Hepatocyte (in vitro differentiated cells): ENCODE data around the gene RANBP3L. TPM values are rescaled to one million over a fixed set of nuclear protein-coding genes. Genes with fewer than 3 reads are reported as not detected.

Source experiments
- DNase-seq: peaks from one replicate; pipeline ENCODE4 v3.0.0-alpha.2; 2016; ENCODE audit warnings: low spot score
- H2AFZ ChIP-seq: fragments of 200-600 bp; sonication (generic); 2 replicates; pipeline ENCODE4 v1.6.0; 2016; ENCODE audit warnings: antibody characterized with exemption, mild to moderate bottlenecking
- H3K27ac ChIP-seq: fragments of 200-600 bp; sonication (generic); 2 replicates; pipeline ENCODE4 v1.5.1; 2016; ENCODE audit warnings: mild to moderate bottlenecking
- H3K27me3 ChIP-seq: fragments of 200-600 bp; sonication (generic); 2 replicates; pipeline ENCODE4 v1.6.1; 2016
- H3K36me3 ChIP-seq: fragments of 200-600 bp; sonication (generic); replicated peaks from 2 replicates; pipeline ENCODE4 v1.5.1; 2016; ENCODE audit warnings: low read depth; ENCODE audit not compliant: insufficient read depth
- H3K4me1 ChIP-seq: fragments of 200-600 bp; sonication (generic); 2 replicates; pipeline ENCODE4 v1.5.1; 2016; ENCODE audit warnings: mild to moderate bottlenecking, moderate library complexity; ENCODE audit not compliant: insufficient read depth
- H3K4me2 ChIP-seq: fragments of 200-600 bp; sonication (generic); 2 replicates; pipeline ENCODE4 v1.6.0; 2016
- H3K4me3 ChIP-seq: fragments of 200-600 bp; sonication (generic); 2 replicates; pipeline ENCODE4 v1.5.1; 2016; ENCODE audit warnings: mild to moderate bottlenecking
- H3K79me2 ChIP-seq: fragments of 200-600 bp; sonication (generic); 2 replicates; pipeline ENCODE4 v1.6.0; 2017; ENCODE audit warnings: mild to moderate bottlenecking
- H3K9me2 ChIP-seq: fragments of 200-600 bp; sonication (generic); replicated peaks from 2 replicates; pipeline ENCODE4 v1.6.0; 2017; ENCODE audit warnings: mild to moderate bottlenecking; ENCODE audit not compliant: insufficient read depth
- H3K9me3 ChIP-seq: fragments of 200-600 bp; sonication (generic); 2 replicates; pipeline ENCODE4 v1.5.1; 2016; ENCODE audit warnings: low read depth, mild to moderate bottlenecking
- H4K20me1 ChIP-seq: fragments of 200-600 bp; sonication (generic); 2 replicates; pipeline ENCODE4 v1.6.0; 2016; ENCODE audit warnings: mild to moderate bottlenecking; ENCODE audit not compliant: insufficient read depth, poor library complexity, severe bottlenecking
- CTCF ChIP-seq: fragments of 200-600 bp; sonication (generic); IDR thresholded peaks from 2 replicates; pipeline ENCODE4 v1.5.1; 2016; ENCODE audit warnings: antibody characterized with exemption, mild to moderate bottlenecking; ENCODE audit not compliant: poor library complexity
- EZH2 ChIP-seq: fragments of 200-600 bp; sonication (generic); IDR thresholded peaks from 2 replicates; pipeline ENCODE4 v1.6.1; 2016; ENCODE audit warnings: antibody characterized with exemption, mild to moderate bottlenecking, borderline replicate concordance
- EZH2phosphoT487 ChIP-seq: fragments of 200-600 bp; sonication (generic); IDR thresholded peaks from one replicate; pipeline ENCODE4 v1.6.1; 2018; ENCODE audit warnings: antibody characterized with exemption, mild to moderate bottlenecking, low read depth, moderate library complexity; ENCODE audit not compliant: unreplicated experiment, severe bottlenecking
- WGBS: methylation state at CpG from one replicate; pipeline ENCODE4 v1.1.6; 2016; ENCODE audit warnings: low lambda C conversion rate; ENCODE audit errors: missing lambda C conversion rate; 5-methylcytosine and 5-hydroxymethylcytosine counted together
- polyA plus RNA-seq: library from polyadenylated mRNA; unstranded; fragments of >200 nt; fragmentation: Nextera tagmentation; extraction: Ambion mirVana; gene quantifications from 2 replicates; pipeline ENCODE4 v1.2.1, GENCODE V29; 2016
- total RNA-seq: library from RNA; depleted of rRNA; stranded (reverse); fragments of >200 nt; gene quantifications from 2 replicates; pipeline ENCODE4 v1.2.3, GENCODE V29; 2014

Gene RANBP3L
- total and polyA plus RNA-seq, 2 experiments from 2014 or later: 0.28 to 6.5 TPM

GRCh38 chr5:36323926-36324781, 22.5 kb upstream of the RANBP3L start:
- H3K4me3 ChIP-seq: no peak overlapping the region
- DNase-seq: peak; percentile 16
- no peaks in the 10 kb centered on the region for H3K27me3 ChIP-seq
- H2AFZ ChIP-seq: no peak overlapping the region
- no peak overlapping the region for H3K4me2 ChIP-seq
- H4K20me1 ChIP-seq: no peaks in the 10 kb centered on the region
- TF ChIP-seq EZH2: no peak
- TF ChIP-seq CTCF: no peak
- no peak for TF ChIP-seq EZH2phosphoT487
- H3K79me2 ChIP-seq: no peaks in the 10 kb centered on the region
- no peak overlapping the region for H3K27ac ChIP-seq
- H3K9me2 ChIP-seq: no peaks in the 10 kb centered on the region
- 93% methylated on average over 6 of the region's 6 CpGs for WGBS
- no peaks in the 10 kb centered on the region for H3K36me3 ChIP-seq
- H3K9me3 ChIP-seq: no peaks in the 10 kb centered on the region
- no peaks in the 10 kb centered on the region for H3K4me1 ChIP-seq

GRCh38 chr5:36312953-36313672, 11.4 kb upstream of the RANBP3L start:
- Histone ChIP-seq H4K20me1 (no peaks in the 10 kb centered on the region), H3K4me1 (no peaks in the 10 kb centered on the region), H3K9me3 (no peaks in the 10 kb centered on the region), H3K79me2 (no peaks in the 10 kb centered on the region), H3K27me3 (no peaks in the 10 kb centered on the region), H3K27ac (no peak overlapping the region), H3K4me2 (no peak overlapping the region), H3K4me3 (no peak overlapping the region), H2AFZ (no peak overlapping the region), H3K9me2 (no peaks in the 10 kb centered on the region), H3K36me3 (no peaks in the 10 kb centered on the region)
- TF ChIP-seq EZH2phosphoT487 (no peak), CTCF (no peak), EZH2 (no peak)
- 87% methylated on average over 1 of the region's 1 CpG for WGBS
- DNase-seq: no peak

GRCh38 chr5:36311956-36312355, 10.3 kb upstream of the RANBP3L start:
- Histone ChIP-seq H3K79me2 (no peaks in the 10 kb centered on the region), H3K4me2 (no peak overlapping the region), H3K9me2 (no peaks in the 10 kb centered on the region), H3K4me1 (no peaks in the 10 kb centered on the region), H3K4me3 (no peak overlapping the region), H4K20me1 (no peaks in the 10 kb centered on the region), H2AFZ (no peak overlapping the region), H3K27me3 (no peaks in the 10 kb centered on the region), H3K36me3 (no peaks in the 10 kb centered on the region), H3K9me3 (no peaks in the 10 kb centered on the region), H3K27ac (no peak overlapping the region)
- TF ChIP-seq EZH2: no peak
- no peak for TF ChIP-seq CTCF
- no peak for TF ChIP-seq EZH2phosphoT487
- DNase-seq: no peak
- 74% methylated on average over 1 of the region's 1 CpG for WGBS
